Suprapubic skin (tissue), 4 donors: ENCODE data around the gene C11orf24. TPM values are rescaled to one million over a fixed set of nuclear protein-coding genes. Genes with fewer than 3 reads are reported as not detected.

Experiments
- DNase-seq, 2 donors: peaks; one replicate each; pipeline ENCODE4 v3.0.0-alpha.2; 2019; ENCODE audit warnings: low spot score in 2 of 2
- H3K27ac ChIP-seq: fragments of 200-600 bp; sonication (generic); one replicate; pipeline ENCODE4 v1.5.1; 2019
- H3K27me3 ChIP-seq: fragments of 200-600 bp; sonication (generic); one replicate; pipeline ENCODE4 v1.5.1; 2019
- H3K36me3 ChIP-seq: fragments of 200-600 bp; sonication (generic); one replicate; pipeline ENCODE4 v1.5.1; 2019
- H3K4me1 ChIP-seq: fragments of 200-600 bp; sonication (generic); one replicate; pipeline ENCODE4 v1.5.1; 2019
- H3K4me3 ChIP-seq: fragments of 200-600 bp; sonication (generic); one replicate; pipeline ENCODE4 v1.5.1; 2019; ENCODE audit warnings: mild to moderate bottlenecking
- H3K9me3 ChIP-seq: fragments of 200-600 bp; sonication (generic); one replicate; pipeline ENCODE4 v1.5.1; 2019
- CTCF ChIP-seq, 2 donors: fragments of 200-600 bp in 1 of 2; fragments of 450-650 bp in 1 of 2; sonication (generic) in 1 of 2; IDR thresholded peaks; one replicate each; pipeline ENCODE4 v1.5.1; 2016 to 2019; ENCODE audit warnings: antibody characterized with exemption in 2 of 2, mild to moderate bottlenecking in 1 of 2, moderate library complexity in 1 of 2
- EP300 ChIP-seq: sonication (generic); formaldehyde crosslinking; IDR thresholded peaks from one replicate; pipeline ENCODE4 v1.6.1; 2017; ENCODE audit warnings: antibody characterized with exemption
- POLR2A ChIP-seq, 2 donors: fragments of 450-650 bp; IDR thresholded peaks; one replicate each; pipeline ENCODE4 v1.6.1; 2017; ENCODE audit warnings: antibody characterized with exemption in 2 of 2, mild to moderate bottlenecking in 2 of 2, moderate library complexity in 2 of 2
- POLR2AphosphoS5 ChIP-seq, 3 donors: sonication (generic); formaldehyde crosslinking; IDR thresholded peaks; one replicate each; pipeline ENCODE4 v1.6.1; 2017; ENCODE audit warnings: antibody characterized with exemption in 3 of 3
- WGBS: methylation state at CpG from one replicate; pipeline ENCODE4 v1.1.5; 2018; 5-methylcytosine and 5-hydroxymethylcytosine counted together
- total RNA-seq, 4 donors: library from RNA; depleted of rRNA; stranded (reverse); fragments of >200 nt; gene quantifications; one replicate each; pipeline ENCODE4 v1.1.0, GENCODE V29; 2016

C11orf24 gene
- 10 to 100 TPM in 3 of 4 donors, 1 to 10 TPM in 1; 7.2 to 24.8 (median 16.7) TPM for total RNA-seq

- Histone ChIP-seq H3K27me3 (no peaks in the 10 kb centered on the region), H3K9me3 (no peaks in the 10 kb centered on the region), H3K27ac (peak within 1 kb of the TSS; percentile 90), H3K4me1 (peaks cover 41% of the 10 kb centered on the region), H3K4me3 (peak within 1 kb of the TSS; percentile 73), H3K36me3 (peaks cover 11% of the 10 kb centered on the region)
- TF ChIP-seq EP300 (no peak), POLR2AphosphoS5 (IDR thresholded peaks at IDR 0.05) (peak in 2 of 3 donors; percentile 18 to 60), POLR2A (IDR thresholded peaks at IDR 0.05) (peak in 1 of 2 donors; percentile 73)
- WGBS: 1% methylated on average over 12 of the region's 71 CpGs
- DNase-seq: peak; percentile 95
These were observed at the start of gene C11orf24 for GRCh38 chr11:68271781-68272608. TSS of gene C11orf24 (minus strand) at chr11:68271973. CDS start at chr11:68263767, 8,206 bp downstream.

DNA sequence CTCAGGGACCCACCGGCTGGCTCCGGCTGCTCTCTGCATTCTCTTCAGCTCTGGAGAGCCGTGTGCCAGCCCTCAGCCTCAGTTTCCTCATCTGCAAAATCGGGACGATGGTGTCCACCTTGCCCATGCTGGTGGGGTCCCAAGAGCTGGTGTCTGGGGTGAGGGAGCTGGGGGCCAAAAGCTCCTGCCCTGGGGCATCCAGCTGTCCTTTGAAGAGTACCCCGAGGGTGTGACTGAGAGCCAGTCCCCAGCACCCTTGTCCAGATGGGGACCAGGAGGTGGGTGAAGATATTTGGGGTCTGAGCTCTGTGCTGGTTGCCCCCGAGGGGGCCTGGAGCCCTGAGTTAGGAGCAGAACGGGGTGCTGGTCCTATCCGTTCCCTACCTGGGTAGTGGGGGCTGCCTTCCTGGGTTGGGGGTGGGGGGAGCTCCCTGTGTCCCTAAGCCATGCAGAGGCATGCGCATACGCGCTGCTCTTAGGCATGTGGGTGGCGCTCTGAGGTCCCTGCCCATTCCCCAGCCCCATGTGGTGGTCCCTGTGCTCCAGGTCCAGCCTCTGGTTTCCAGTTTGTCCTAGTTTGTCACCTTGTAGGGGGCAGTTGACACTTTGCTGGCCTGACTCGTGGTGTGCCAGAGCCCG is 45.5 kb upstream of the C11orf24 start:
- Histone ChIP-seq H3K27me3 (no peaks in the 10 kb centered on the region), H3K27ac (no peak overlapping the region)
- 85% methylated on average over 9 of the region's 15 CpGs for WGBS

GRCh38 chr11:68315171-68315920 is 43.6 kb upstream of the C11orf24 start:
- H3K4me1 ChIP-seq: peaks cover 40% of the 10 kb centered on the region
- H3K36me3 ChIP-seq: no peaks in the 10 kb centered on the region
- H3K27me3 ChIP-seq: no peaks in the 10 kb centered on the region
- DNase-seq: no peak
- peak overlapping the region; percentile 74 for H3K4me3 ChIP-seq
- no peaks in the 10 kb centered on the region for H3K9me3 ChIP-seq
- peak overlapping the region; percentile 83 for H3K27ac ChIP-seq
- 61% methylated on average over 18 of the region's 19 CpGs for WGBS
- TF ChIP-seq EP300 (no peak), CTCF (IDR thresholded peaks at IDR 0.05) (no peak), POLR2A (IDR thresholded peaks at IDR 0.05) (no peak)

More for the DNA sequence above, 45.5 kb upstream of the C11orf24 start:
- Histone ChIP-seq H3K4me3 (no peak overlapping the region), H3K4me1 (peaks cover 49% of the 10 kb centered on the region), H3K36me3 (no peaks in the 10 kb centered on the region), H3K9me3 (no peaks in the 10 kb centered on the region)
- TF ChIP-seq POLR2A (IDR thresholded peaks at IDR 0.05): no peak
- no peak for TF ChIP-seq POLR2AphosphoS5 (IDR thresholded peaks at IDR 0.05)
- TF ChIP-seq CTCF (IDR thresholded peaks at IDR 0.05): no peak
- no peak for TF ChIP-seq EP300
- DNase-seq: no peak

- peak overlapping the region; percentile 83 for H3K27ac ChIP-seq
- no peaks in the 10 kb centered on the region for H3K9me3 ChIP-seq
- peak overlapping the region; percentile 74 for H3K4me3 ChIP-seq
- no peaks in the 10 kb centered on the region for H3K27me3 ChIP-seq
- H3K4me1 ChIP-seq: peaks cover 40% of the 10 kb centered on the region
- no peak for TF ChIP-seq POLR2AphosphoS5 (IDR thresholded peaks at IDR 0.05)
- no peak for TF ChIP-seq POLR2A (IDR thresholded peaks at IDR 0.05)
- TF ChIP-seq CTCF (IDR thresholded peaks at IDR 0.05): no peak
- TF ChIP-seq EP300: no peak
- no peak for DNase-seq
- WGBS: 24% methylated on average over 27 of the region's 27 CpGs
- H3K36me3 ChIP-seq: no peaks in the 10 kb centered on the region
These were observed 42.7 kb upstream of the C11orf24 start for GRCh38 chr11:68314203-68315170.
